Endodermal cell (in vitro differentiated cells): ENCODE measurements around the gene CAMSAP1. TPM values are rescaled to one million over a fixed set of nuclear protein-coding genes. Genes with fewer than 3 reads are reported as not detected.
A peak's percentile ranks its signal among the peaks of the same experiment; 100 is the strongest.

Experiments
- DNase-seq: peaks from one replicate; pipeline ENCODE4 v3.0.0-alpha.2; 2017
- H3K27ac ChIP-seq: 2 replicates; pipeline ENCODE4 v1.5.1; 2013; ENCODE audit warnings: mild to moderate bottlenecking, low read depth, low read length, moderate library complexity
- H3K27me3 ChIP-seq: 2 replicates; pipeline ENCODE4 v1.6.1; 2013; ENCODE audit warnings: mild to moderate bottlenecking, low read length, moderate library complexity; ENCODE audit not compliant: insufficient read depth, control insufficient read depth, poor library complexity, severe bottlenecking
- H3K36me3 ChIP-seq: 2 replicates; pipeline ENCODE4 v1.7.0; 2013; ENCODE audit warnings: mild to moderate bottlenecking, low read length, moderate library complexity; ENCODE audit not compliant: control insufficient read depth, insufficient read depth
- H3K4me1 ChIP-seq: one replicate; pipeline ENCODE4 v1.7.0; 2013; ENCODE audit warnings: low read length; ENCODE audit not compliant: control insufficient read depth, insufficient read depth
- H3K4me3 ChIP-seq: 2 replicates; pipeline ENCODE4 v1.5.1; 2013; ENCODE audit warnings: mild to moderate bottlenecking, low read length, moderate library complexity
- H3K9ac ChIP-seq: 2 replicates; pipeline ENCODE4 v1.6.1; 2013; ENCODE audit warnings: mild to moderate bottlenecking, low read length, moderate library complexity; ENCODE audit not compliant: poor library complexity, severe bottlenecking; ENCODE audit errors: extremely low read depth
- H3K9me3 ChIP-seq: 2 replicates; pipeline ENCODE4 v1.6.1; 2013; ENCODE audit warnings: mild to moderate bottlenecking, low read length, moderate library complexity; ENCODE audit not compliant: control insufficient read depth
- H3K27ac Mint-ChIP-seq: 2 replicates; pipeline ENCODE4 v1.8.0; 2020; ENCODE audit warnings: mixed read lengths
- H3K27me3 Mint-ChIP-seq: 2 replicates; pipeline ENCODE4 v1.8.0; 2021; ENCODE audit warnings: mild to moderate bottlenecking, mixed read lengths; ENCODE audit not compliant: insufficient read depth
- H3K36me3 Mint-ChIP-seq: 2 replicates; pipeline ENCODE4 v1.8.0; 2020; ENCODE audit warnings: low read depth, mixed read lengths
- H3K4me1 Mint-ChIP-seq: 2 replicates; pipeline ENCODE4 v1.8.0; 2020; ENCODE audit warnings: mixed read lengths
- H3K4me3 Mint-ChIP-seq: 2 replicates; pipeline ENCODE4 v1.8.0; 2020; ENCODE audit warnings: mild to moderate bottlenecking, moderate library complexity, mixed read lengths
- H3K9me3 Mint-ChIP-seq: 2 replicates; pipeline ENCODE4 v1.8.0; 2020; ENCODE audit warnings: mild to moderate bottlenecking, mixed read lengths
- CTCF ChIP-seq: fragments of 200-600 bp; sonication (generic); conservative IDR thresholded peaks from 2 replicates; pipeline ENCODE4 v1.5.0; 2021; ENCODE audit warnings: antibody characterized with exemption, mild to moderate bottlenecking
- WGBS, 2 experiments: methylation state at CpG; one replicate each; pipeline versions ENCODE4 v1.1.5 to v1.1.7; 2013; ENCODE audit warnings: missing lambda C conversion rate in 2 of 2, mixed read lengths in 1 of 2; ENCODE audit not compliant: insufficient coverage in 1 of 2, insufficient read length in 1 of 2; 5-methylcytosine and 5-hydroxymethylcytosine counted together
- total RNA-seq, 2 donors: library from RNA; stranded (reverse); fragmentation: NEBNext Ultra II Directional in 1 of 2; extraction: Animal tissue kit (Norgen Biotek cat#: 25700) in 1 of 2; gene quantifications; 2 replicates in 1 of 2; 3 replicates in 1 of 2; pipeline ENCODE4 v1.2.1, GENCODE V29; 2021

CAMSAP1 gene
- total RNA-seq, 2 donors from 2014 or later: 40.1 to 43.1 TPM

GRCh38 chr9:135864447-135865049 lies 42.8 kb downstream of the CAMSAP1 start:
- Histone ChIP-seq H3K4me1 (no peaks in the 10 kb centered on the region), H3K27ac (no peak overlapping the region), H3K36me3 (peaks cover 43% of the 10 kb centered on the region), H3K9me3 (peaks cover under 1% of the 10 kb centered on the region), H3K9ac (no peak overlapping the region), H3K27me3 (no peaks in the 10 kb centered on the region), H3K4me3 (no peak overlapping the region)
- peak; percentile 95 for TF ChIP-seq CTCF
- DNase-seq: peak; percentile 95
- H3K4me3 Mint-ChIP-seq: no peak overlapping the region
- H3K4me1 Mint-ChIP-seq: peaks cover 13% of the 10 kb centered on the region
- no peaks in the 10 kb centered on the region for H3K27me3 Mint-ChIP-seq
- 46 to 73% methylated on average over 2 to 8 of the region's 8 CpGs for WGBS, 2 experiments
- H3K36me3 Mint-ChIP-seq: peaks cover 49% of the 10 kb centered on the region
- H3K27ac Mint-ChIP-seq: peak overlapping the region; percentile 50
- no peaks in the 10 kb centered on the region for H3K9me3 Mint-ChIP-seq

DNA sequence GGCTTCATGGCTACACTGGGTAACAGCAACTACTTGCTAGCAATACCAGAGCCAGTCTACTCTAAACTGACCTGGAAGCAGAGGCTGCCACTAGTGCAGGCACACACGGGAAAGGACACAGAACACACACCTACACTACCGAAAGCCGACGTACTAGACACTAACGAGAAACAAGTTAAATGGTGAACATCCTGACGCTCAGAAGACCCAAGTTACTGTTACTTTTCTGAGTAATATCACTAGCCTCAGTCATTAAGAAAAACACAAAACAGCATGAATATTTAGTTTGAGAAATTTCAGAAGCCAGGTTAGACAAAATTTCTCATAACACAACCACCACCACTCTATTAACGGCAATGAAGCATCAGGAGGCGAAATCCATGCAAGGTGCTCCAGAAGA lies 44.5 kb downstream of the CAMSAP1 start:
- Mint-ChIP-seq H3K4me1 (peaks cover 9% of the 10 kb centered on the region), H3K36me3 (peaks cover 52% of the 10 kb centered on the region), H3K9me3 (no peaks in the 10 kb centered on the region), H3K27me3 (no peaks in the 10 kb centered on the region), H3K4me3 (no peak overlapping the region), H3K27ac (peak overlapping the region; percentile 7)
- no peaks in the 10 kb centered on the region for H3K4me1 ChIP-seq
- H3K36me3 ChIP-seq: peaks cover 53% of the 10 kb centered on the region
- WGBS, 2 experiments: 95 to 98% methylated on average over 8 of the region's 8 CpGs
- no peak overlapping the region for H3K9ac ChIP-seq
- H3K9me3 ChIP-seq: no peaks in the 10 kb centered on the region
- H3K27ac ChIP-seq: no peak overlapping the region
- H3K4me3 ChIP-seq: no peak overlapping the region
- H3K27me3 ChIP-seq: no peaks in the 10 kb centered on the region
- no peak for TF ChIP-seq CTCF
- DNase-seq: no peak

- no peak overlapping the region for H3K9ac ChIP-seq
- no peak overlapping the region for H3K27ac ChIP-seq
- no peaks in the 10 kb centered on the region for H3K9me3 ChIP-seq
- no peak for TF ChIP-seq CTCF
- no peaks in the 10 kb centered on the region for H3K9me3 Mint-ChIP-seq
- no peak overlapping the region for H3K4me3 ChIP-seq
- 98 to 100% methylated on average over 1 of the region's 1 CpG for WGBS, 2 experiments
- H3K27me3 ChIP-seq: no peaks in the 10 kb centered on the region
- no peak overlapping the region for H3K4me3 Mint-ChIP-seq
- no peaks in the 10 kb centered on the region for H3K4me1 ChIP-seq
- peaks cover 60% of the 10 kb centered on the region for H3K36me3 ChIP-seq
- H3K27ac Mint-ChIP-seq: no peak overlapping the region
- H3K36me3 Mint-ChIP-seq: peaks cover 73% of the 10 kb centered on the region
- DNase-seq: no peak
- H3K27me3 Mint-ChIP-seq: no peaks in the 10 kb centered on the region
- no peaks in the 10 kb centered on the region for H3K4me1 Mint-ChIP-seq
These were observed 48.7 kb downstream of the CAMSAP1 start for GRCh38 chr9:135858491-135859185.
